DOHH2 (cell line): ENCODE measurements around the gene HRK.

Experiments used
- H3F3A ChIP-seq: fragments of 200-600 bp; sonication (generic), shearing (Covaris generic); 2 replicates; pipeline ENCODE4 v1.6.0; 2016; ENCODE audit warnings: antibody characterized with exemption, mild to moderate bottlenecking; ENCODE audit not compliant: control insufficient read depth, insufficient read depth
- H3K27ac ChIP-seq: fragments of 200-600 bp; sonication (generic); 2 replicates; pipeline ENCODE4 v1.5.1; 2014; ENCODE audit warnings: low read depth, mild to moderate bottlenecking, low read length, moderate library complexity
- H3K27me3 ChIP-seq: fragments of 200-600 bp; sonication (generic); 2 replicates; pipeline ENCODE4 v1.6.1; 2014; ENCODE audit warnings: mild to moderate bottlenecking, low read length, mixed read lengths; ENCODE audit not compliant: control insufficient read depth
- H3K36me3 ChIP-seq: fragments of 200-600 bp; sonication (generic); 2 replicates; pipeline ENCODE4 v1.6.1; 2014; ENCODE audit warnings: mild to moderate bottlenecking, low read length, moderate library complexity, mixed read lengths; ENCODE audit not compliant: control insufficient read depth
- H3K4me1 ChIP-seq: fragments of 200-600 bp; sonication (generic); 2 replicates; pipeline ENCODE4 v1.6.1; 2014; ENCODE audit warnings: mild to moderate bottlenecking, low read length, mixed read lengths; ENCODE audit not compliant: control insufficient read depth
- H3K4me2 ChIP-seq: fragments of 200-600 bp; sonication (generic); 2 replicates; pipeline ENCODE4 v1.6.0; 2014; ENCODE audit warnings: mild to moderate bottlenecking, low read length, moderate library complexity
- H3K4me3 ChIP-seq: fragments of 200-600 bp; sonication (generic); 2 replicates; pipeline ENCODE4 v1.5.1; 2014; ENCODE audit warnings: mild to moderate bottlenecking, low read length, mixed read lengths
- H3K79me2 ChIP-seq: fragments of 200-600 bp; sonication (generic); 2 replicates; pipeline ENCODE4 v1.6.1; 2014; ENCODE audit warnings: mild to moderate bottlenecking, low read length, mixed read lengths; ENCODE audit not compliant: control insufficient read depth
- H3K9me2 ChIP-seq: fragments of 200-600 bp; sonication (generic); replicated peaks from 2 replicates; pipeline ENCODE4 v1.6.1; 2014; ENCODE audit warnings: mild to moderate bottlenecking, low read length, mixed read lengths; ENCODE audit not compliant: control insufficient read depth
- H3K9me3 ChIP-seq: fragments of 200-600 bp; sonication (generic); 2 replicates; pipeline ENCODE4 v1.6.1; 2014; ENCODE audit warnings: antibody characterized with exemption, low read length, mixed read lengths; ENCODE audit not compliant: control insufficient read depth, insufficient read depth
- H4K20me1 ChIP-seq: fragments of 200-600 bp; sonication (generic); 2 replicates; pipeline ENCODE4 v1.6.0; 2014; ENCODE audit warnings: low read depth, mild to moderate bottlenecking, antibody characterized with exemption, low read length, moderate library complexity; ENCODE audit not compliant: control insufficient read depth, insufficient read depth
- EZH2phosphoT487 ChIP-seq: fragments of 200-600 bp; sonication (generic); IDR thresholded peaks from 2 replicates; pipeline ENCODE4 v1.6.1; 2017; ENCODE audit warnings: borderline replicate concordance, mild to moderate bottlenecking, antibody characterized with exemption, low read length, moderate library complexity, mixed read lengths
- TF ChIP-seq, protein P1 (sequence below): fragments of 200-600 bp; sonication (generic); IDR thresholded peaks from one replicate; pipeline ENCODE4 v1.5.1; 2014; ENCODE audit warnings: antibody characterized with exemption, mild to moderate bottlenecking, low read depth, low read length; ENCODE audit not compliant: poor library complexity, severe bottlenecking

The HRK gene

DNA sequence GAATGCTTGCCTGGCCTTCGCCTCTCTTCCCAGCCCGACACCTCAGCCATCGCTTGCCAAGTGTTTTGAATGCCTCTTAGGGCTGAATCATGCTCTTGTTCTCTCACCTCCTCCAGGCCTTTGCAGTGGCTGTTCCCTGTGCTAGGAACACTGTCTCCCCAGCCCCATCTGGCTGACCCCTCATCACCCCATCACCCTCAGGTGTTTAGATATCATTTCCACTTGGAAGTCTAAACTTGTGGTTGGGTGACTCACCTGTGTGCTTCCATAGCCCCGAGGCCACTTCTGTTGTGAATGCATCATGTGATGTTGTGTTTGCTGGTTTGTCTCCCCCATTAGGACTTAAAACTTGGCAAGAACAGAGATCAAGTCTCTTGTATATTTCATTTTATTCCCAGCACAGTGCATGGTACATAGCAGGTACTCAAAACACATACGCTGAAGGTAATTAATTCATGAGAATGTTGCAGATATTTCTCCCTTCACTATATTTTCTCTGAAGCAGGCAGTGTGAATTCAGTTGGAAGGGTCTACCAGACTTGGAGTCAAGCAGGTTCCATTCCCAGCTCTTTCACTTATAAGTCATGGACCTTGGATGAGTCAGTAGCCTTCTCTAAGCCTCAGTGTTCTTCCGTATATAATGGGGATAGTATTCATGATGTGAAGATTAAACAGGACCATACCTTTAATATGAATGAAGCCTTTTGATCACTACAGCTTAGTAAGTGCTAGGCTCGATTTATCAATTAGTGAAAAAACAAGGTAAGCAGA, 67.8 kb downstream of the HRK start:
- Histone ChIP-seq H3K4me2 (peak overlapping the region; percentile 92), H3K79me2 (peaks cover 15% of the 10 kb centered on the region), H4K20me1 (no peaks in the 10 kb centered on the region), H3K27ac (peak overlapping the region; percentile 95), H3K4me1 (peaks cover 94% of the 10 kb centered on the region), H3K9me3 (no peaks in the 10 kb centered on the region), H3K9me2 (no peaks in the 10 kb centered on the region), H3K36me3 (peaks cover 18% of the 10 kb centered on the region), H3K4me3 (peak overlapping the region; percentile 20; the same call in 1 of the 2 replicates), H3F3A (peaks cover 17% of the 10 kb centered on the region), H3K27me3 (no peaks in the 10 kb centered on the region)
- no peak for TF ChIP-seq EZH2phosphoT487
- TF ChIP-seq, protein P1, sequence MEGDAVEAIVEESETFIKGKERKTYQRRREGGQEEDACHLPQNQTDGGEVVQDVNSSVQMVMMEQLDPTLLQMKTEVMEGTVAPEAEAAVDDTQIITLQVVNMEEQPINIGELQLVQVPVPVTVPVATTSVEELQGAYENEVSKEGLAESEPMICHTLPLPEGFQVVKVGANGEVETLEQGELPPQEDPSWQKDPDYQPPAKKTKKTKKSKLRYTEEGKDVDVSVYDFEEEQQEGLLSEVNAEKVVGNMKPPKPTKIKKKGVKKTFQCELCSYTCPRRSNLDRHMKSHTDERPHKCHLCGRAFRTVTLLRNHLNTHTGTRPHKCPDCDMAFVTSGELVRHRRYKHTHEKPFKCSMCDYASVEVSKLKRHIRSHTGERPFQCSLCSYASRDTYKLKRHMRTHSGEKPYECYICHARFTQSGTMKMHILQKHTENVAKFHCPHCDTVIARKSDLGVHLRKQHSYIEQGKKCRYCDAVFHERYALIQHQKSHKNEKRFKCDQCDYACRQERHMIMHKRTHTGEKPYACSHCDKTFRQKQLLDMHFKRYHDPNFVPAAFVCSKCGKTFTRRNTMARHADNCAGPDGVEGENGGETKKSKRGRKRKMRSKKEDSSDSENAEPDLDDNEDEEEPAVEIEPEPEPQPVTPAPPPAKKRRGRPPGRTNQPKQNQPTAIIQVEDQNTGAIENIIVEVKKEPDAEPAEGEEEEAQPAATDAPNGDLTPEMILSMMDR = no peak

DNA sequence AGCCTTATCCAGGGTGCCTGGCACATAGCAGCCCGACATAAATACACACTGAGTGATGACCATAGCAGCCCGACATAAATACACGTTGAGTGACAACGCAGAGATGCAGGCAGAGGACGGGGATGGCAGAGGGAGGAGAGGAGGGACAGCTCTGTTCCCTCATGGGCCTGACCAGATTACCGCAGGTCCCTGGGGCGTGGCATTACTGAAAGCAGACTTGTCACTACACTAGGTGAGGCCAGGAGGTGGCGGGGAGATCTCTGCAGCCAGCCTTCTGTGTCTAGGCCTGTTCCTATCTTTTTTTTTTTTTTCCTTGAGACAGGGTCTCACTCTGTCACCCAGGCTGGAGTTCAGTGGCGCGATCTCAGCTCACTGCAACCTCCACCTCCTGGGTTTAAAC, 69.0 kb downstream of the HRK start:
- no peak for TF ChIP-seq EZH2phosphoT487
- TF ChIP-seq, protein P1 = no peak
- Histone ChIP-seq H3K4me2 (peak overlapping the region; percentile 46), H3K9me2 (no peaks in the 10 kb centered on the region)

DNA sequence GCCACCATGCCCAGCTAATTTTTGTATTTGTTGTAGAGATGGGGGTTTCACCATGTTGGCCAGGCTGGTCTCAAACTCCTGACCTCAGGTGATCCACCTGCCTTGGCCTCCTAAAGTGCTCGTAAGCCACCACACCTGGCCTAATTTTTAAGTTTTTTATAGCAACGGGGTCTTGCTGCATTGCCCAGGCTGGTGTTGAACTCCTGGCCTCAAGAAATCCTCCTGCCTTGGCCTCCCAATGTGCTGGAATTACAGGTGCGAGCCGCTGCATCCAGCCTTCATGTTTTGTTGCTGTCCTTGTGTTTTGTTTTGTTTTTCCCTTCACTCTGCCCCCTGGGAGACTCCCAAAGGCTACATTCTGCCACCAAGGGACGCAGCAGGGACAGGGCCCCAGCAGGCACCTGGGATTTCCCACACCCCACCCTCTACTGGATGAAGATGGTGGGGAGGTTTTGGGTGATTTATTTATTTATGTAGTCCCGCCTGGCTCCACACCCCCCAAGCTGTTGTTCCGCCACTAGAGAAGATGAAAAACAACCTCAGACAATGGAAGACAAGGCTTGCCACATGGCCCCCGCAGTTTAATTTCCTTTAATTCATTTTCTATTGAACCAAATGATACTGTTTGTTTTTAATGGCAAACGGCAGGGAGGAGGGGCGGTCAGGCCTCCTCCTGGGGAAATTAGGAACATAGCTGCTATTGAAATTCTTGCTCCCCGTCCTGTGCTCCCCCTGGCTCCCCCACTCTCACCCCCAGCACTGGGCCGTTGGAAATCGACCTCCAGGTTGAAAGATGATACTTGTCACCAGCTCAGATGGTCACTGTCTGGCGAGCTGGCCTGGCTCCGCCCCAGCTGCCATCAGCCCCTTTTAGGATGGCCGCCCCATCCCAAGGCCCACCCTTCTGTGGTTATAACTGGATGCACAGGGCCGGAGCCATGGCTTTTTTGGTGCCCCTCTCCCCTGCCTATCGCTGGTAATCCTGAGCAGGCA, 72.8 kb downstream of the HRK start:
- Histone ChIP-seq H3K79me2 (peaks cover 4% of the 10 kb centered on the region; the same call in 1 of the 2 replicates), H4K20me1 (no peaks in the 10 kb centered on the region), H3K27ac (no peak overlapping the region), H3K9me3 (no peaks in the 10 kb centered on the region), H3K36me3 (peaks cover 14% of the 10 kb centered on the region), H3K4me3 (no peak overlapping the region), H3K4me2 (no peak overlapping the region), H3K27me3 (no peaks in the 10 kb centered on the region), H3F3A (peaks cover 22% of the 10 kb centered on the region), H3K9me2 (no peaks in the 10 kb centered on the region), H3K4me1 (peaks cover 93% of the 10 kb centered on the region)
- TF ChIP-seq, protein P1 = no peak
- no peak for TF ChIP-seq EZH2phosphoT487

More for the DNA sequence above, 69.0 kb downstream of the HRK start:
- H3K27me3 ChIP-seq = no peaks in the 10 kb centered on the region
- H3K36me3 ChIP-seq = peaks cover 18% of the 10 kb centered on the region
- H3K4me3 ChIP-seq = peak overlapping the region; percentile 7
- H3F3A ChIP-seq = peaks cover 6% of the 10 kb centered on the region
- no peaks in the 10 kb centered on the region for H3K9me3 ChIP-seq
- no peaks in the 10 kb centered on the region for H4K20me1 ChIP-seq
- H3K4me1 ChIP-seq = peaks cover 94% of the 10 kb centered on the region
- peaks cover 11% of the 10 kb centered on the region for H3K79me2 ChIP-seq
- H3K27ac ChIP-seq = peak overlapping the region; percentile 22
